HG02870 (cell line): ENCODE results near the gene FTH1.
"Not testable (repeated sequence)": the region's sequence is repeated elsewhere in the genome, so short reads cannot be mapped to it uniquely, and the experiment has no call there.

ENCODE experiments used
- ATAC-seq: cut with Tn5 transposase; IDR thresholded peaks from one replicate; pipeline ENCODE4 v1.9.1; 2021; ENCODE audit warnings: mild to moderate bottlenecking, moderate library complexity; ENCODE audit not compliant: unreplicated experiment

Gene FTH1

GRCh38 chr11:61964058-61964665, 3.3 kb downstream of the FTH1 start:
- ATAC-seq = no peak

GRCh38 chr11:61963282-61964057, 4.0 kb downstream of the FTH1 start:
- no peak for ATAC-seq

GRCh38 chr11:61963016-61963281, 4.5 kb downstream of the FTH1 start:
- no peak for ATAC-seq

GRCh38 chr11:61962213-61963015, 5.0 kb downstream of the FTH1 start:
- ATAC-seq = no peak

- ATAC-seq = no peak
Measured at GRCh38 chr11:61961570-61962212, 5.7 kb downstream of the FTH1 start.

GRCh38 chr11:61960532-61960931, 6.9 kb downstream of the FTH1 start:
- ATAC-seq = no peak

GRCh38 chr11:61959678-61960077, 7.8 kb downstream of the FTH1 start:
- ATAC-seq = no peak

- ATAC-seq = no peak
Measured at GRCh38 chr11:61959114-61959513, 8.3 kb downstream of the FTH1 start.

- ATAC-seq = no peak
Measured at GRCh38 chr11:61958590-61958989, 8.8 kb downstream of the FTH1 start.

- no peak for ATAC-seq
Measured at GRCh38 chr11:61957021-61957770, 10.2 kb downstream of the FTH1 start.

GRCh38 chr11:61956191-61957020, 11.0 kb downstream of the FTH1 start:
- no peak for ATAC-seq

- ATAC-seq = no peak
Measured at GRCh38 chr11:61955422-61956135, 11.9 kb downstream of the FTH1 start.

- ATAC-seq = no peak
Measured at GRCh38 chr11:61954851-61955421, 12.5 kb downstream of the FTH1 start.

- no peak for ATAC-seq
Measured at GRCh38 chr11:61954106-61954850, 13.2 kb downstream of the FTH1 start.

- not testable (repeated sequence) for ATAC-seq
Measured at GRCh38 chr11:61953632-61954031, 13.8 kb downstream of the FTH1 start.

GRCh38 chr11:61952882-61953281, 14.6 kb downstream of the FTH1 start:
- ATAC-seq = no peak

GRCh38 chr11:61951484-61952135, 15.8 kb downstream of the FTH1 start:
- ATAC-seq = no peak

- ATAC-seq = no peak
Measured at GRCh38 chr11:61950035-61950547, 17.3 kb downstream of the FTH1 start, which contains the start of gene BEST1. BEST1 (plus strand) TSS chr11:61950351; CDS start chr11:61951807, 1,456 bp downstream.
